VCaP (cell line): ENCODE data around the gene PDE2A.

Experiments used
- H3K27ac ChIP-seq: fragments of 450-650 bp; 2 replicates; pipeline ENCODE4 v1.5.1; 2017
- TF ChIP-seq, protein P1 (sequence below): fragments of 450-650 bp; conservative IDR thresholded peaks from 2 replicates; pipeline ENCODE4 v1.5.1; 2017; ENCODE audit warnings: mild to moderate bottlenecking, moderate library complexity

PDE2A gene

DNA sequence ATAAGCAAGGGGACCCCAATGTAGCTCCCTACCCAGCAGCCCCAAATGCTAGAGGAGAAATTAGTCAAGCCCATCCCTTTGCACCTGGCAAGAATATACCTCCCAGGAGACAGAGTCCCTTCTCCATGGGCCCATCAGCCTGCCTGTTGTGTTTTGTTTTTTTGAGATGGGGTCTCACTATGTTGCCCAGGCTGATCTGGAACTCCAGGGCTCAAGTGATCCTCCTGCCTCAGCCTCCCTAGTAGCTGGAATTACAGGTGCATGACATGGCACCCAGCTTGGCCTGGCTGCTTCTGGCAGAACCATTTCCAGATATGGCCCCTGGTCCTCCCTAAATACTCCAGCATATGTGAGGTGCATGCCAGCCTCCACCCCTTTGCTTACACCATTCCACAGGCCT lies 22.1 kb downstream of the PDE2A start:
- TF ChIP-seq, protein P1, sequence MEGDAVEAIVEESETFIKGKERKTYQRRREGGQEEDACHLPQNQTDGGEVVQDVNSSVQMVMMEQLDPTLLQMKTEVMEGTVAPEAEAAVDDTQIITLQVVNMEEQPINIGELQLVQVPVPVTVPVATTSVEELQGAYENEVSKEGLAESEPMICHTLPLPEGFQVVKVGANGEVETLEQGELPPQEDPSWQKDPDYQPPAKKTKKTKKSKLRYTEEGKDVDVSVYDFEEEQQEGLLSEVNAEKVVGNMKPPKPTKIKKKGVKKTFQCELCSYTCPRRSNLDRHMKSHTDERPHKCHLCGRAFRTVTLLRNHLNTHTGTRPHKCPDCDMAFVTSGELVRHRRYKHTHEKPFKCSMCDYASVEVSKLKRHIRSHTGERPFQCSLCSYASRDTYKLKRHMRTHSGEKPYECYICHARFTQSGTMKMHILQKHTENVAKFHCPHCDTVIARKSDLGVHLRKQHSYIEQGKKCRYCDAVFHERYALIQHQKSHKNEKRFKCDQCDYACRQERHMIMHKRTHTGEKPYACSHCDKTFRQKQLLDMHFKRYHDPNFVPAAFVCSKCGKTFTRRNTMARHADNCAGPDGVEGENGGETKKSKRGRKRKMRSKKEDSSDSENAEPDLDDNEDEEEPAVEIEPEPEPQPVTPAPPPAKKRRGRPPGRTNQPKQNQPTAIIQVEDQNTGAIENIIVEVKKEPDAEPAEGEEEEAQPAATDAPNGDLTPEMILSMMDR = no peak
- H3K27ac ChIP-seq = no peak overlapping the region

DNA sequence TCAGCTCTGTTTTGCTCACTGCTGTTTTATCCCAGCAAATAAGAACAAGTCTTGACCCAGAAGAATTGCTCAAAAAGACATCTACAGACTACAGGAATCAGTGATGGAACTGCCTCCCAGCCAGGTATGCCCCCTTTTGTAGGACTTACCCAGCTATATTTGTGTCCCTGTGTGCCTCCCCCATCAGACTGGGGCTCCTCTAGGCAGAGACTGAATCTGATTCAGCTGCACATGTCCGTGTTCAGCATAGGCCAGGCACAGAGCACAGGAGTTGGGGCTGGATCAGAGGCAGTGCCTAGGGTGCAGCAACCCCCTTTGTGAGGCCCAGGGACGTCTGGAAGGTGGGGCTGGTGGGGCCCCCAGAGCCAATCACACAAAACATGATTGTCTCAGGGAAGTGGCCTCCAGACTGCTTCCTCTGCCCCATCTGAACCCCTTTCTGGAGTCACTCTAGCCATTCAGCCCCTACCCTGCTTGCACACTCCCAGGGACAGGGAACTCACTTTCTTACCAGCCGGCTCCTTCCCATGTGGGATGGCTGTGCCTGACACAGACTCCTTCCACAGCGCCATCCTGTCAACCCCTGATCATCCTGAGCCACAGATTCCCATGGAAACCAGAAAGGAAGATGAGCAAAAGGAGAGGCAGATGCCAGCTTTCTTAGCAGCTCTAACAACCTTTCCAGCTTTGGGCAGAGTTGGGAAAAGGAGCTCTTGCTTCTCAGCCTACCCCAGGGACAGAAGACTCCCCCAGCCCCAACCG lies 24.8 kb downstream of the PDE2A start:
- TF ChIP-seq, protein P1 = no peak
- no peak overlapping the region for H3K27ac ChIP-seq

DNA sequence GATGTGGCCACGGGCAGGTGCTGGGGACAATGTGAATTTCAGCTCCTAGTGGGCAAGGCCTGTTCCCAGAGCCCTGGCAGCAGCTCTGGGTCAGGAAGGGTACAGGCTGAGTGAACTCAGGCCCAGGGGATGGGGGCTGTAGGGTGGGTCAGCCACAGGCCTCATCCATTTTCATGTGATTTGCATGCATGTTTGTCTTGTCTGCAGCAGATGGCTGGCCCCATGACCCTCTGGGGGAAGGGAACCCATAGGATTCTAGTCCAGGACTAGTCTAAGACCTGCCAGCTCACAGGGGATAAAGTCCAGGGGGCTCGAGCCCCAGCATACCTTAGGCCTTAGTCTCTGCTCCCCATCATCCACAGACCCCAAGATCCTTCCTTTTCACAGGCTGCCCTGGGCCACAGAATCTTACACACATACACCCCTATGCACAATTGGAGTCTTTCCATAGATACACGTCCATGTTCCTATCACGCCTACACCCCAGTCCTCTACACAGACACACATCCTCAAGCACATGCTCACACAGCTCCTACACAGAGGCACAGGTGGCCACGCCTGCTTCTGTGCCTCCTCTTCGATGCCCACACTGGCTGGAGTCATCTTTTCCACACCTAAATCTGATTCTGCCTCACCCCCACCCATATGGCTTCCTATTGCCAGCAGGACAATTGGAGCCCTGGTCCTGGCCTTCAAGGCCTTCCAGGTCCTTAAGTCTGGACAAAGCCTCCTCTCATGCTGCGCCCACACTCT lies 25.7 kb downstream of the PDE2A start:
- no peak overlapping the region for H3K27ac ChIP-seq
- TF ChIP-seq, protein P1 = no peak

DNA sequence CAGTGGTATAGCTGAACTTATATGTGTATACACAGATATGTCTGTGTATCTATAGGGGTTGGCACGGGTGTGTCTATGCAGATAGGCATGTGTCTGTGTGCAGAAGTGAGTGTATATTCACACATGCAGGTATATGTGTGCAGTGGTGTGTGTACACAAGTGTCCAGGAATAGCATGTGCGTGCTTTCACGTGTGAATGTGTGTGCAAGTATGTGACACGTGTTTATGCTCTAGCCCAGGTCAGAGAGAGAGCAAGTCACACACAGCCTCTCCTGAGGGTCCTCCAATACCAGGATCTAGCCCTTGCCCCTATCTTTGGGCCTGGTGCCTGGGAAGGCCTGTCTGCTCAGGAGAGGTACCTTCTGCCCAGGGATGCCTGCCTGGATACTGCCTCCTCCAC lies 26.3 kb downstream of the PDE2A start:
- no peak overlapping the region for H3K27ac ChIP-seq
- TF ChIP-seq, protein P1 = no peak

DNA sequence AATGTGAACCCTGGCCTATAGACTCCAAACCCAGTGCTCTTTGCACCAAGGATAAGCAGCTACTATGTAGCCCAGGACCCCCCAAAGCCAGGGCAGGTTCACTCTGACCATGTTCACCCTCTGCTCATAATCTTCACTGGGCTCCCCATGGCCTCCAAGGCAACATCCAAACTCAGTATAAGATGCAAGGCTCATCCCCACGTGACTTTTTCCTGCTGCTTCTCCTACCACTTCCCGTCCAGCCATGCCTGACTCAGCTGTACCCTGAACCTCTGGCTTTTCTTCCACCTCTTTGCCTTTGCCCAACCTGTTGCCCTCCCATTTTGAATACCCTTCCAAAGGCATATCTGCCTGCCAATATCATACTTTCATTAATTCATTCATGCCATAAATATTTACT lies 27.8 kb downstream of the PDE2A start:
- no peak overlapping the region for H3K27ac ChIP-seq
- TF ChIP-seq, protein P1 = no peak

DNA sequence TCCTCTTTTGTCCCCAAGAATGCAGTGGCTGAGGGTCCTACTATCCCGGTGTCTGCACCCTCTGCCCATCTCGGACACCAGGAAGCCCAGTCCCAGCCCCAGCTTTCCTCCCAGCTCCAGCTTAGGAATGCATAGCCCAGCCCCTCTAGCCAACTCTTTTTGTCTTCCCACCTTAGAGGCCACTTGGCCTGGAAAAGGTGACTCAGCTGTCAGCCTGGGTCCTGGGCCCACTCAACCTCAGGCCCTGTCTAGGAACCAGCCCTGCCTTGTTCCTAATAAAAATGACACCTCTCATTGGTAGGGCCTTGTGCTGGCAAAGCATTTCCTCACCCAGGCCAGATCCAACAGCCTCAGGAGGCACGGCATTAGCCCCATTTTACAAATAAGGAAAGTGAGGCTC lies 28.2 kb downstream of the PDE2A start:
- H3K27ac ChIP-seq = no peak overlapping the region
- TF ChIP-seq, protein P1 = no peak

DNA sequence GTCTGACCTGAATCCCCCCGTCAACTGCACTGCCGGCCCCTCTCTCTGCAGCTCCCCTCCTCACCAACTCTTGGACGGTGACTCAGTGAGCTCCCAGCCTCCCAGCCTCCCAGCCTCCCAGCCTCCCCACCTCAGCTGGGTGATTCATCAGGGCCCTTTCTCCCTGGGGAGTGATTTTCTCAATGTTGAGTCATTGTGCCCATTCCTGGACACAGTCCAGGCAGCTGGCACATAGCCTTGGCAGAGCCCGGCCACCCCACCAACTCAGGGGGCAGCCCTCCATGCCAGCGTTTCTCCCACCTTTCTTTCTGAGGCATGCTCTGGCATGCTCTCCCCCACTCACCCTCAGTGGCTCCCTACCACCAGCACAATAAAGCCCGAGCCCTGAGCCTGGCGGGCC lies 30.7 kb downstream of the PDE2A start:
- peak overlapping the region; percentile 53; the same call in 1 of the 2 replicates for H3K27ac ChIP-seq
- TF ChIP-seq, protein P1 = no peak
